LNCaP clone FGC (cell line): Measurements from ENCODE around the gene FAM3B.
"Not testable (repeated sequence)": the region's sequence is repeated elsewhere in the genome, so short reads cannot be mapped to it uniquely, and the experiment has no call there.

Experiments used
- DNase-seq: peaks from one replicate; pipeline ENCODE4 v3.0.0-alpha.2; 2011; ENCODE audit warnings: low read depth
- H3K4me3 ChIP-seq: 2 replicates; pipeline ENCODE4 v1.5.1; 2011; ENCODE audit warnings: mild to moderate bottlenecking, low read depth, low read length, control low read depth
- CTCF ChIP-seq: IDR thresholded peaks from 2 replicates; pipeline ENCODE4 v1.5.1; 2012; ENCODE audit warnings: mild to moderate bottlenecking; ENCODE audit not compliant: control insufficient read depth, insufficient read depth; ENCODE audit errors: extremely low read depth

Gene FAM3B

GRCh38 chr21:41349619-41350390, 33.2 kb downstream of the FAM3B start:
- no peak for TF ChIP-seq CTCF
- DNase-seq = no peak

GRCh38 chr21:41350436-41351155, 34.0 kb downstream of the FAM3B start:
- no peak for DNase-seq
- no peak overlapping the region for H3K4me3 ChIP-seq
- TF ChIP-seq CTCF = no peak

More at GRCh38 chr21:41349619-41350390, 33.2 kb downstream of the FAM3B start:
- H3K4me3 ChIP-seq = no peak overlapping the region

- DNase-seq = no peak
- no peak overlapping the region for H3K4me3 ChIP-seq
- TF ChIP-seq CTCF = no peak
These were observed 40.9 kb downstream of the FAM3B start for GRCh38 chr21:41357546-41357945.

- no peak for TF ChIP-seq CTCF
- DNase-seq = no peak
- H3K4me3 ChIP-seq = no peak overlapping the region
These were observed 41.9 kb downstream of the FAM3B start for GRCh38 chr21:41358193-41359166.

GRCh38 chr21:41359286-41359685, 42.7 kb downstream of the FAM3B start:
- no peak for DNase-seq
- TF ChIP-seq CTCF = no peak
- no peak overlapping the region for H3K4me3 ChIP-seq

GRCh38 chr21:41359754-41360071, 43.1 kb downstream of the FAM3B start:
- not testable (repeated sequence) for DNase-seq, H3K4me3 ChIP-seq
